Head of caudate nucleus (tissue), 42 donors: ENCODE measurements around the gene NOL4L.
A peak's percentile ranks its signal among the peaks of the same experiment; 100 is the strongest.

Experiments used
- DNase-seq, 42 donors: peaks; one replicate each; pipeline versions ENCODE4 v3.0.0 to v3.0.0-alpha.2; 2020 to 2021; ENCODE audit warnings: mixed read lengths in 7 of 42
- intact Hi-C: fragments of 100-400 bp; cut with DNase I; formaldehyde crosslinking; loops from one replicate; pipeline ENCODE4 v1.15.0; 2022

NOL4L gene

DNA sequence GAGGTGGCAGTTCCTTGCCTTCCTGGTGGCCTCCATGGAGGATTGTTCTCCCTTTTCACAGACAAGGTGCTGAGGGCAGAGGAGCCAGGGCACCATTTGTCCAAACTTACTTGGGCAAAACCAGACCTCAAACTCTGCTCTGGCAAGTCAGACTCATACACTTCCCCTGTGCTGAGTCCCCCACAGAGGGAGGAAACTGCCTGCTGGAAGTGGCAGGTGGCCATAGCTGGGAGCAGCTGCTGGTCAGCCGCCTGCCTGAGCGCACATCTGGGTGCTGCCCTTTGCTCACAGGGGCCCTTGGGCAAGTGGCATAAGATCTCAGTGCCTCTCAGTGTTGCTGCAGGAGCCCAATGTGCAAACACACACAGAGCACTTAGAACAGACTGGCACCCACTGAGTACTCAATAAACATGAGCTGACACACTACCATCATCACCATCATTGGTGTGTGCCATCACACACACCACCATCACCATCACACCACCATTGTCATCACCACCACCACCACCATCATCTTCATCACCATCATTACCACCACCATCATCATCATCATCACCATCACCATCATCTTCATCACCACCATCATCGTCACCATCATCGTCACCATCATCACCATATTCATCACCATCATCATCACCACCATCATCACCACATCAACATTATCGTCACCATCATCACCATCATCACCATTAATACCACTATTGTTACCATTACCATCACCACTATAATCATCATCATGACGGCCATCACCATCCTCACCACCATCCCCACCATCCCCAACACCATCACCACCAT, 17.6 kb downstream of the NOL4L start:
- intact Hi-C loops = no loop called here
- peak in 1 of 42 donors; percentile 40 for DNase-seq

DNA sequence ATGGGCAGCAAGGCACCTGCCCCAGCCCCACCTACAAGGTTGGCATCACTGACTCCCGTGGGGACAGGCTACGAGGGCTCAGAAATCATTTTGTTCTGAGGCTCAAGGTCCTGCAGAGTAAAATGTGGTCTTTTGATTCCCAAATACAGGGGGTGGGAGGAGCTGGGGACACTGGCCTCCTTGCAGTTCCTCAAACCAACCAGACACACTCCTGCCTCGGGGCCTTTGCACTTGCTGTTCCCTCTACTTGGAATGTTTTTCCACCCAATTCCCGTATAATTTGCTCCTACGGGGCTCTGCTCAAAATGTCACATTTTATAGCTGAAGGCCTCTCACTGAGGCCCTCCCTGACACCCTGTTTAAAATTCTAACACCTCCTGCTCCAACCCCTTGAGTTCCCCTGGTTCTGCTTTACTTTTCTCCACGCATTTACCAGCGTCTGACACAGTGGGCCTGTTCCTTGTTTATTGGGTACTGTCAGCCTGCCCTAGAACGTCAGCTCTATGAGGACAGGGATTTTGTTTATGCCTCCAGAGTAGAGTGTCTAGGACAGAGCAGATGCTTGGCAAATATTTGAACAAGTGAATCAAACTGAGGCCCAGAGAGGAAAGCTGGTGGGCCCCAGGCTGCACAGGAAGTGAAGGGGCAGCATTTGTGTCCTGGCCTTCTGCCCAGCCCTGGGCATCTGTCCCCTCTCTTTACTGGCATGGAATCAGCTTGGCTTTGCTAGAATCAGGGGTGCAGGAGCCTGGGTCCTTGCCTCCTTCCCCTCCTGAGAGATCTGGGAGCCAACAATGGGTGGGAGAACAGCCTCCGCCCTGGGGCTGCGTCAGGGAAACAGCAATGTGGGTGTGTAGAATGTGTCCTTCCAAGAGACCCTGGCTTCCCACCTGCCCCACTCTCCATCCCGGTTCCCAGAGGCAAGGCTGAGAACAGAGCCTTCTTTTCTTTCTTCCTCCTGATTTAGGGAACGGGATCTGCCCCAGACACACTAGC, 18.5 kb downstream of the NOL4L start:
- no peak for DNase-seq
- intact Hi-C loops = no loop called here

DNA sequence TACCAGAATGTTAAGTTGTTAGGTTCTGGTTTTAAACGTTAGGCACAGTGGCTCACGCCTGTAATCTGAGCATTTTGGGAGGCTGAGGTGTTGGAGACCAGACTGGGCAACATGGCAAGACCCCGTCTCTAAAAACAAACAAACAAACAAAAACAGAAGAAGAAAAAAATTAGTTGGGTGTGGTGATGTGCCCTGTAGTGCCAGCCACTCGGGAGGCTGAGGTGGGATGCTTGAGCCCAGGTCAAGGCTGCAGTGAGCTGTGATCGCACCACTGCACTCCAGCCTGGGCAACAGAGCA, 19.4 kb downstream of the NOL4L start:
- DNase-seq = no peak
- intact Hi-C loops = no loop called here

DNA sequence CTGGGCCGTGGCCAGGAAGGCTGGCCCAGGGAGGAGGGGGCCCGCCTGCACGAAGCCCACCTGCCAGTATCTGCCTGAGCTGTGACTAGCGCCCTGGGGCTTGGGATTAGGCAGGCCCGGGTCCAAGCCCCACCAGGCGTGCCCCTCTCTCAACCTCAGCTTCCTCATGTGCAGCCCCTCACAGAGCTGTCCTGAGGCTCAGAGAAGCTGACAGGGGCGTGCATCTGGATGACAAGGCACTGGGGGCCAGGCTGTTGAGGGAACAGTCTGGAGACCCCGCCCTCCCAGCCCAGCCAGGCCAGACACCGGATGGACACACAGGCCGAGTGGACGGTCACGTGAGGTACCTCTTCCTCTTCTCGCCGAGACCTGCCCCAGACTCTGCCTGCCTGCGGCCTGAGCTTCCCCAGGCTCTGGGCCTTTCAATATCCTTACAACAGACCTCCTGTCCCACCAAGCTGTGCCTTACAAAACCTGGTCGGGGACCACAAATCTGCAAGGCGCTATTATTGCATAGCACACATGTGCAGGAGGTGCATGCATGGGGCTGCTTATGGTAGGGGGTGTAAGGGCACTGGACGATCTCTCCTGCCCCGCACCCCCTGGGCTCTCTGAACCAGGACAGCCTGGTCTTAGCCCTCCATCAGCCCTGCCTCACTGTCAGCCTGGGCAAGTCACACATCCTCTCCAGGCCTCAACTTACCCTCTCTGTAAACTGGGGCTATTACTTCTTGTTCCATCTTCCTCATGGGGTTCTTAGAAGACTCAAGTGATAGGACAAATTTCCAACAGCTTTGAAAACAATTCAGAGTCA, 20.0 kb downstream of the NOL4L start:
- intact Hi-C loops = no loop called here
- peak in 38 of 42 donors; percentile 16 to 77 (median 54) for DNase-seq

DNA sequence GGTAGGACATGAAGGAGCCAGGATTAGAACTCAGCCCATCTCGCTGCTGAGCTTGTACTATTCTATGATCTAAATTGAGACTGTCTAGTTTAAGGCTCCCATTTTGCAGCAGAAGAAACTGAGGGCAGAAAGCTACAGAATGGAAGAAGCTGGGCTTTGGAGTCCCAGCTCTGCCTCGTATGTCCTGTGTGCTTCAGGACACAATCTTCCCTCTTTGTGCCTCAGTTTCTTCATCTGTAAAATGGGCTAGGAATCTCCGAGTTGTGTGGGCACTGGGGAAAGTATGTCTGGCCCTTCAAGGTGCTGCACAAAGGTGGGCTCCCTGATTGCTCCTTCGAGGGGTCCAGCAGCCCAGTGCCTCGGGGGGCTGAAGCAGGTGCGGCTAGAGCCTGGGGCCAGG, 20.7 kb downstream of the NOL4L start:
- intact Hi-C loops = no loop called here
- no peak for DNase-seq

DNA sequence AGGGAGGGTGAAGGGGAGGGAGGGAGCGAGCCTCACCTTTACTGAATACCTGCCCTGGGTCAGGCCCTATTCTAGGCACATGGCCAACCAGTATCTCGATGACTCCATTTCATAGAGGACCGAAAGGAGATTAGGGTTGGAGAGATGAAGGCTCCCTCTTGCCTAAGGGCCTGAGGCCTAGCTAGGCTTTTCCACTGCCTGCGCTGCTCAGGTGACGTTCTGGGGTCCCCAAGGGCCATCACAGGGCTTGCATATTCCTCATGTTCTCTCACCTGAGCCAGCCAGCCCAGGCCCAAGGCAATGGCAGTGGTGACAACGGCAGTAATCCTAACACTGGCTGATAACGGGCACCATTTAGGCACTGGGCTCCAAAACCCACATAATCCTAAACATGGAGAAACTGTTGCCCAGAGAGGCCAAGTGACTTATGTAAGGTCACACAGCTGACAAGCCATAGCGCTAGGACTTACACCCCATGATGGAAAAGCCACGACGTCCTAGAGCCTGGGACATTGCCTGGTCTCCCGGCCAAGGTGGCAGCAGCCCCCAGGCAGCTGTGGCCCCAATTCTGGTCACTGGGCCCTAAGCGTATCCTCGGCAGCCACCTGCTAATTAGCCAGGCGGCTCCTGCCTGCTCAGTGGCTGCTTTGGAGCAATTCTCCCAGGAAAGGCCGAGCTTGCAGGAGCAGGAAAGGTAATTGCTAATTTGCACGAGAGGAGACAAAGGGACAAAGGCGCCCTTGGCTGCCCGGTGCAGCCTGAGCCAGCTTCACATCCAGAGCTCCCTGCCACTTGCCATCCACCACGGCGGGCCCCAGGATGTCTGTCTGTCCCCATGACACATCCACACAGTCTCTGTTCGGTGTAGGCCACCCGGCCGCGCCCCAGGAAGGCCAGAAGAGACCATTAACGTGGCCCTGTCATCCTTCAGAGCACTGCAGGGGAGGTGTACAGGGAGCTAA, 21.5 kb downstream of the NOL4L start:
- intact Hi-C loops = no loop called here
- no peak for DNase-seq

DNA sequence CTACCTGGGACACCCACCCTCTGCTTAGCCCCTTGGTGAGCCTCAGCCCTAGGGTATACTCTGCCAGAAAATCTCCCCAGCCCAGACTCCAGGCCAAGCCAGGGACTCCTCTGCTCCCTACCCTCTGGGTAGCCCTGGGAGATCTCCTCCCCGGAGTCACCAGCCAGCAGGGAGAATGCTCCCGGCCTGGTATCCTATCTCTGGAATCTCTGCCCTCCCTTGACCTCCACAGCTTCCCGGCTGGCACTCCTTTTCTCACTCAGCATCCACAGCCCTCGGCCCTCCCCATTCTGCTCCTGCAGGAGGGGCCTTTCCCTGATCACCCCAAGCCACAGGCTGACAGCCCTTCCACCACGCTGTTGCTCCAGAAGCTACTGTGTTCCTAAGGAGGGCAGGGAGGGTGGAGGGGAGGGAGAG, 22.6 kb downstream of the NOL4L start:
- DNase-seq = no peak
- intact Hi-C loops = no loop called here

DNA sequence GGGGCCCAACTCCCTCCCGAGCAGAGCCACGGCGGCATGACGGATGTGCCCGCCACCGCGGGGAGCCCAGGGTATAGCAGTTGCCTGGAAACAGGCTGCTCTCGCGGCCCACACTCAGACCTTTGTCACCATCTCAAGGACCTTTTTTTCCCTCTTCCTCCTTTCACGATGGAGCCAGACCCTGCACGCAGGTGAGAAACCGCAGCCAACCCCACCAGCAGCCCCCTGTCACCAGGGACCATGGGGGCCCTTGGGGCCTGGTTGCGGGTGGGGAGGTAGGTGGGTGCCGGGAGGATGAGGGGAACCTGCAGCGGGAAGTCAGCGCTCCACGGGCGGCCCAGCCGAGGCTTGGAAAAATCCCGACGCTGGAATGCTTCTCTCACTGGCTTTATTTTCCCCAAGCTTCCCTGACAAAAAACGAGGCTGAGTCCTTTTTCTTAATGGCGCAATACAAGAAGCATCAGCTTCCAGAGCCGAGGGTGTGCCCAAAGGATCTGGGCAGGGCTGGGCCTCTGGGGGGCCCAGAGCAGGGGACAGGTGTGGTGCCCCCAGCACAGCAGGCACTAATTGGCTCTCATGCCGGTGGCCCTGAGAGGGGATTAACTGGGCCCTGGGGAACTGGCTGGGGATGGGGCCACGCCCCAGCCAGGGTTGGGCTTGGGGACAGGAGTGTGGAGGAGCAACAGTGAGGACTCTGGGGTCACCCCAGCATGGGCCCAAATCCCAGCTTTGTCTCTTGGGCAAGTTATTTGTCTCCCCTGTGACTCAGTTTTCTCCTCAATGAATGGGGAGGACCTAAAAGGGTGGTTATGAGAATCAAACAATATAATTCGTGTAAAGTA, 23.9 kb downstream of the NOL4L start:
- DNase-seq = peak in 12 of 42 donors; percentile 31 to 64 (median 47)
- intact Hi-C loops = no loop called here

DNA sequence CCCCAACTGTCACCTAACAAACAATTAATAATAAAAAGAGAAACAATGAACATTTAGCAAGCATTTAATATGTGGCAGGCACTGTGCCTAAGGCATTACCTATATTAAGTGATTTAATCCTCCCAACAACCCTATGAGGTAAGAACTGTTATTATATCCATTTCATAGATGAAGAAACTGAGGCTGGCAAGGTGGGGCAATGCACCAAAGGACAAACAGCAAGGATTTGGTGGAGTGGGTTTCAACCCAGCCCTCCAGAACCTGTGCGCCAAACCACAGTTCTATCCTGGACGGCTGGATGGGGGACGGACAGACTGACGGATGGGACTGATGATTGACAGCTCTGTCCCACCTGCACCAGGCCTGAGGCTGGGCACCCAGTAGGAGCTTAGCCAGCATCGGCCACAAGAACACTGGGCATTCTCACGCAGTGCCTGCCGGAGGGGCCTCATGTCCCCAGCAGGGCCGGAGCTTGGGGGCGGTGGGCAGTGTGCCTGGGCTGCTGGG, 24.6 kb downstream of the NOL4L start:
- DNase-seq = no peak
- intact Hi-C loops = no loop called here

DNA sequence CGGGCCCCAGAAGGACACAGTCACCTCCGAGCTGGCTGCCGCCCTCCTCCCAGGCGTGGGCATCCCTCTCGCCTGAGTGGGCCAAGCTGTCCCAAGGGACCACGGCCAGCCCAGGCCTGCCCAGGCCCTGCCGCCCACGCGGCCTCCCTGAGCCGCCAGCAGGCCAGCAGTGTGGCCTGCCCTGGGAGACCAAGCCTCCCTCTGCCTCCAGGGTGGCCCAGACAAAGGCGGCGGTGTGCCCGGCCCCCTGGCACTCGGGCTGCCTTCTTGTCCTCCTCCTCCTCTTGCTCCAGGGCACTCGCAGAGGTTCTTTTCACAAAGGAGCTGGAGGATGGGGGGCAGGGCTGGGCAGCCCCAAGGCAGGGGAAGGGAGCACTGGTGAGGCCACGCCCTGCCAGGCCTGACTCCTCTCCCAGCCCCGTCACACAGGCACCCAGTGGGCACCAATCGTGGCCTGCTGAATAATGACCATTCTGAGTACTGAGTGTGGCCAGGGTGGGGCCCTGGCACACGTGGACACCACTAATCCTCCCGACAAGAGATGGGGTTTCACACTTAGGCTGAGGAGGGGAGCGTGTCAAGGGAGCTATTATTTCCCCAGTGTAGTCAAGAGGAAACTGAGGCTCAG, 25.3 kb downstream of the NOL4L start:
- peak in 3 of 42 donors; percentile 26 to 53 (median 48) for DNase-seq
- intact Hi-C loops = no loop called here

DNA sequence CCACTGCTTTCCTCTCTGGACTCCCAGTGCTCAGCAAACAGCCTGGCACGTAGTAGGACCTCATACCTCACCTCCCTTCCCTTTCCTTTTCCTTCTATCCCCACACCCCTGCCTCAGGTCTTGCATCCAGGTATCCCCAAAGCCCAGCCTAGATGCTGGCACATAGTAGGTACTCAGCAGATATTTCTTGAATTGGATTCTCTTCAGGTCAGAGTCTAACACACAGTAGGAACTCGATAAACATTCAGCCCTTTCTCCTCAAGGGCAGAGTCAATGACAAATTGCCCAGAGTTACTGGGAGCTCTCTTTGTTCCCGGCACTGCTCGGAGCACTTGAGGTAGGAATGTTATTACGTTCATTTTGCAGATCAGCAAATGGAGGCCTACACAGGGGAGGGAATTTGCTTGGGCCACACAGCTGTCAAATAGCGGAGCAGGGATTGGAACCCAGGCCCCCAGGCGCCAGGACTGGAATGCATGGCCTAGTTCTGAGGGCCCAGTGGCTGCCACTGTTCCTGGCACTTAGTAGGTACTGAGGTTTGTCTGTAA, 25.9 kb downstream of the NOL4L start:
- DNase-seq = no peak

DNA sequence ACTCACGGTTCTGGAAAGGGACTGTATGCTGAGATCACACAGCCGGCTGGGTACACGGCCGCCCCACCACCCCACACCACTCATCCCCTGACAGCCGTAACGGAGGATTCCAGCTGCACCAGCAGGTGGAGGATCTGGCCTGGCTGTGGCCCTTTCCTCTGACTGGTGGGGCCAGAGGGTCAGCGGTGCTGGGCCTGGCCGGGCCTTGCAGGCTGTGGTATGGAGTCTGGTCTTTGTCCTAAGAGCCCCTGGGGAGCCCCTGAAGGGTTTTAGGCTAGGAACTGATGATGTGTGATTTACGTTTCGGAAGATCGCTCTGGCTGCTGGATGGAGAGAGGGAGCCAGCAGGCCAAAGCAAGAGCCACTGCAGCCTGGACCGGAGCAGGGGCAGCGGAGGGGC, 26.6 kb downstream of the NOL4L start:
- DNase-seq = peak in 1 of 42 donors; percentile 42
- intact Hi-C loops = no loop called here

More for the DNA sequence above, 25.9 kb downstream of the NOL4L start:
- intact Hi-C loops = no loop called here

DNA sequence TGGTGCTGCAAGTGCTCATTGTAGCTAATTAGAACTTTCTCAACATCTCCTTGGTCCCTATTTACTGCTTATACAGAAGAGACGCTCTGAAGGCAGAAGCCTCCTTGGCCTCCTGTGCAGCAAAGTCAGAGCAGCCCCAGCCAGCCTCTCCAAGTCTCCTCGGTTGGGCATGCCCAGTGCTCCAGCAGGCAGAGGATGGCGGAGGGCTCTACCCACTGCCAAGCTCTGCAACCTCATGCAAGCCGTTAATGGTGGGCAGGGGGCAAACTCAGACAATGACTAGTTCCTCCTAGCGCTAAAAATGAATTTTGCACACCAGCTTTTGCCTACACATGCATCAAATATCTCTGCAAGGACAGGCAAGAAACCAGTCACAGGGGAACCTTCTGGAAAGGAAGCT, 27.8 kb downstream of the NOL4L start:
- no peak for DNase-seq
- intact Hi-C loops = no loop called here

DNA sequence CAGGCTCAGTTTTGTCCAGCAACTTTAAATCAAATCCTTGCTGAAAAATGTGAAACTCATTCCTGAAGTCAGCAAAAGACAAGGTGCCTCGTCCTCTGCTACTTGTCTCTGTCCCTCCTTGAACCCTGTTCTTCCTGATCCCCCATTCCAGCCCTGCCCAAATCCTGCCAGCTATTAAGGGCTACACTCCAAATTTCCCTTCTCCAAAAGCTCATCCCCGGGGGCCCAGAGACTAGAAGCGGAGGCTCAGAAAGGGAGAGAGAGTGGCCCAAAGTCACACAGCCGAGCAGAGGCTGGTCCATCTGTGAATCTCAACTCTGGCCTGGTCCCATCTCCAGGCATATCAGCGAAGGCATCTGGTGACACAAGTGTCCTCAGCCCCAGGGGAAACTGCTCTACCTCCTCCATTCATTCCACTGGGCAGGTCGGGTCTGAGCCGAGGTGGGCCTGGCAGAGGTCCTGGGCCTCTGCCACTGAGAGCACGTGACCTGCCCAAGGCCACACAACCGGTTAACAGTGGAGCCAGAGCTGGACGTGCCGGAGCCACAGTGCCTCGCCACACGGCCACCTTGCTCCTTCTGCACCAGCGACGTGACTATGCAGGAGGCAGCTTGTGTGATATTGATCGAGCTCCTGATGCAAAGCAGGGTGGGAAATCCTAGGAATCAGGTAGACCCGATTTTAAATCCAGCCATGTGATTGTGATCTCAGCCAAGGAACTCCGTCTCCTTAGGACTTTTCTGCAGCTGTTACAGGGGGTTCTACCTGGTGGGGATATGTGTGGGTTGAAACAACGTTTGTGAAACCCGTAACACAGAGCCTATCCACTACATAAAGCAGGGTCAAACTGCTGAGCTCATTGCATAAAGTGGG, 28.6 kb downstream of the NOL4L start:
- no peak for DNase-seq
- intact Hi-C loops = no loop called here

DNA sequence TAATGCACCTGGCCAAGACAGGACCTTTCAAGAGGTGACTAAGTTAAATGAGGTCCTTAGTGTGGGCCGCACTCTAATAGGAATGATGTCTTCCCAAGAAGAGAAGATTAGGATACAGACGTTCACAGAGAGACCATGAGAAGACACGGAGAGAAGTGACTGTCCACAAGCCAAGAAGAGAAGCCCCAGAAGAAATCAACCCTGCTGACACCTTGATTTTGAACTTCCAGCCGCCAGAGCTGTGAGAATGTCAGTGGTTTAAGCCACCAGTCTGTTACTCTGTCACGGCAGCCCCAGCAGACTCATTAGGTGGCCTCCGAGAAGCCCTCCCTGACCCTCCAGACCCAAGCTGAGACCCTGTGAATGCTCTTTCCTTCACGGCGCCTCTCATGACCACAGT, 29.5 kb downstream of the NOL4L start:
- DNase-seq = no peak
- intact Hi-C loops = no loop called here

DNA sequence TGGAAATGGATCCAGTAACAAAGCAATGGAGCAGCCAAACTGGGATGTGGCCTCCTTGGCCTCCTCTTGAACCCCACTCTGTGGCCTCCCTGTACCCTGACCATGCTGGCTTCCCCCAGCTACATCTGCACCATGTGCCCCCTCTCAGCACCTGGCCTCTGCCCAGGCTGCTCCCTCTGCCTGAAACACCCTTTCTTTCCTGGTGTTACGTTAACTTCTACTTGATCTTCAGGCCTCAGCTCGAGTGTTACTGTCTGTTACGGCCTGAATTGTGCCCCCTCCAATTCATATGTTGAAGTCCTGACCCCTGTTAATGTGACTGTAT, 30.2 kb downstream of the NOL4L start:
- intact Hi-C loops = no loop called here
- no peak for DNase-seq
